ENCODE data around the gene TSFM.

The TSFM gene
- 0.49 to 3.2 (median 1.3) reads per million in 4 experiments for total RNA-seq

DNA sequence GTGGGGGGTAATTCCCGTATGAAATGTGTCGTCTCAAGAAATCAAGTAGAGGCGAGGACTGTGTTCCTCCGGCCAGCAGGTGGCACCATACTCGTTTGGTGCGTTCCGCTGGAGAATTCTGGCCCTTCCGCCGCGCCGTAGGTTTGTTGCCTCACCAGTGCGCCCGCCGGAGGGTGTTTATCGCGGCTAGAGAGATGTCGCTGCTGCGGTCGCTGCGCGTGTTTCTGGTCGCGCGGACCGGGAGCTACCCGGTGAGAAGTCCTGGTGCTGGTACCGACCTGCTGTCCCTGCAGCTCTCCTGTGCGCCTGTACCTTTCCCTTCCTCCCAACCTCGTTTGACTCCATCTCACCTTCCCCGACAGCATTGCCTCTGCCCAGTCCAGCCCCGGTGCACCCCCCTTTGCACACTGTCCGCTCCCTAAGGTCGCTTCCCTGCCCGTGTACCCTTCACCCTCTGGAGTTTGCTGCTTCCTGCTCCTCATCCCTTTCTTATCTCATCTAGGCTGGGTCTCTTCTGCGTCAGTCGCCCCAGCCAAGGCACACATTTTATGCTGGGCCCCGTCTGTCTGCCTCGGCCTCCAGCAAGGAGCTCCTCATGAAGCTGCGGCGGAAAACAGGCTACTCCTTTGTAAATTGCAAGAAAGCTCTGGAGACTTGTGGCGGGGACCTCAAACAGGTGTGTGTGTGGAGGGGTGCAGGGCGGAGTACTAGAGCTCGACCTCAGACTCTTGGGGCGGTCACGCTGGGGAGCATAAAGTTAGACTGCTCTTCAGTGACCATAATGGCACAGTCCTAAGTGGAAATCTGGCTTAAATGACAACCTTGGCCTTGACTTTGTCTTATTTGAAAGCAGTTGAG is at the start of gene TSFM:
Gene TSFM (plus strand): TSS at position 180 of the 858 bp plus-strand sequence. CDS start 15 bp downstream, at position 195.
- DNase-seq, result peak; percentile 95

DNA sequence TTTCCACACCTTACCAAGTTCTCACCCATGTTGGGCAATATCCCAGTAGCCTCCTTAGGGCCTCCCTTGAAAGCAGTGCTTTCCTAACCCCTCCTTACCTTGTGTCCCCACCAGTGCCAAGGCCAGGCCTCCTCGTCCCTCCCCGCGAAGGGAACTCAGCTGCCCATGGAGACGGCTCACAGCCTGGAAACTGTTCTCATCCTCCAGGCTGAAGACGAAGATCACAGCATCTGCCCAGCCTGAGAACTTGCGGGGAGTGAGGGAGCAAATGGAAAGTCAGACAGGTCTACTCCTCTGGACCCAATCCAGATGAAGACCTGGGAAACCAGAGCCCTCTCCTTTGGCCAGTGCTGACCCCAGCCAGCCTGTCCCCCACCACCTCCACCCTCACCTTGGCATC is 48.7 kb upstream of the TSFM start:
- no peak for DNase-seq

DNA sequence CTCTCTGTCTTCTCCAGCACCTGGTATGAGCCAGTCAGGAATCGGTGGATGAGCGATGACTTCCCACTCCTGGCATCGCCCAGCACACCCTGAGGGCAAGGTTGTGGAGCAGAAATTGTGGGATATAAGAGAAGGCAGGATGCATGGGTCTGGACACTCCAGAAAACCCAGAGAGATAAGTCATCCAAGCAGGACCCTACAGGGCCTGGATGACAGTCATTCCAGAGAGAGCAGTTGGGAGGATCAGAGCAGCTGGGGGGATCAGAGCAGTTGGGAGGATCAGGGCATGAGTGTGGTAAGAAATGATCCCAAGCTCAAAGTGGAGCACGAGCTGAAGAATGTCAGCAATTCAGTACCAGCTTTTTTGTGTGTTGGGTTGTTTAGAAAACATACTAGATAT is 48.0 kb upstream of the TSFM start:
- no peak for DNase-seq

DNA sequence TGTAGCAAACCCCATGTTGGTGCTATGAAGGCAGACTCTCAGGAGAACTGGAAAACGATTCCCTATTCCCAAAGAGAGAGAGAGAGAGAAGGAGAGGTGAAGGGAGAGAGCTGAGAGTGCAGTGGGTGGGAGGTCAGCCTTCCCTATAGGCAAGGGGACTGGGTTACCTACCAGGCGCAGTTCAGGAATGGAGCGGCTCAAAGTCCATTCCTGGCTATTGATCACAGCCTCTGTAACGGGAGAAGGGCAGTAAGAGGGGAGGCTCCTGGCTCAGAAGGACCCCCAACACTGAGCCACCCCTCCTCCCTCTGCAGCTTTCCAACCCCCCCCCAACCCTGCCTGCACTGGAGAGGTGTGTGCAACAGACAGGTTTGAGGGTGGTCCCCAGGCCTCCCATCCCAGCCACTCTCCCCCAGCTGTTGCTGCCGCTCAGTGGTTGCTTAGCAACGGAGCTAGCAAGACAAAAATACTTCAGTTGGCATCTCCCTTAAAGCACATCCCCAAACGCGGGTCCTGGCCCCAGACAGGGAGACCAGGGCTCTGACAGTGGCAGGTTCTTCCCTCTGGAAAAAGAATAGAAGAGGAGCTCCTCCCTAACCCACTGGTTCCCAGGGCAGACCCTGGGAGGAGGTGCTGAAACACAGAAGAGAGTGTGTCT is 47.3 kb upstream of the TSFM start:
- no peak for DNase-seq

DNA sequence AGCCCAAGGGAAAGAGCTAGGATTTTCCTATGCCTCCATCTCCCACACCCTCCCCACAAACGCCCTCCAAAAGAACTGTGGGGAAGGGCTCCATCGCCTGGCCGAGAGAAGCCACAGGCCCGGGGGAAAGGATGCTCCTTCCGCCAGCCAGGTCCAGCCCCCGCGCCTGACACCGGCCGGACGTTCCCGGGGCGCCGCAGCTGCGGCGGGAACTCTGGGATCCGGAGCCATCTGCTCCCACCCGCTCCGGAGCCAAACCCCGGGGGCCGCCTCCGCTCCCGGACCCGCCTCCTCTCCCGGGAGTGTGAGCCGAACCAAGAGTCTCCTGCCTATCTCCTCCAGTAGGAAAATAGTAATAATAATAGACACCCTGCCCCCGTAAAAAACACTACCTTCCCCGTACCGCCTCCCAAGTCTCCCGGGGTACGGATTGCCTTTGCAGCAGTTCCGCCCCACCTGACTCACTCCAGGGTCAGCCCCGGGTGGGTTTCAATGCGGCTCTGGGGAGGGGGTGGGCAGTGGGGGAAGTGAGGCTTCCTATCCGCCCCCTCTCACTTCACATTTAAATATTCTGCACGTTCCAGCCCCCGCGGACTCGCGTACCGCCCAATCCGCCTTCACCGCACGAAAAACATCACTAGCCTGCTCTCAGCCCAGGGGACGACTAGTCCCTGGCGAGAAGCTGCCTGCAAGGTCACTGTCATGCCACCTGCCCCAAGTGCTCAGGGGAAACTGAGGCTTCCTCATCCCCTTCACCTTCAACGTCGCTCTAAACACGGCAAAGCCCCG is 46.4 kb upstream of the TSFM start:
- no peak for DNase-seq

DNA sequence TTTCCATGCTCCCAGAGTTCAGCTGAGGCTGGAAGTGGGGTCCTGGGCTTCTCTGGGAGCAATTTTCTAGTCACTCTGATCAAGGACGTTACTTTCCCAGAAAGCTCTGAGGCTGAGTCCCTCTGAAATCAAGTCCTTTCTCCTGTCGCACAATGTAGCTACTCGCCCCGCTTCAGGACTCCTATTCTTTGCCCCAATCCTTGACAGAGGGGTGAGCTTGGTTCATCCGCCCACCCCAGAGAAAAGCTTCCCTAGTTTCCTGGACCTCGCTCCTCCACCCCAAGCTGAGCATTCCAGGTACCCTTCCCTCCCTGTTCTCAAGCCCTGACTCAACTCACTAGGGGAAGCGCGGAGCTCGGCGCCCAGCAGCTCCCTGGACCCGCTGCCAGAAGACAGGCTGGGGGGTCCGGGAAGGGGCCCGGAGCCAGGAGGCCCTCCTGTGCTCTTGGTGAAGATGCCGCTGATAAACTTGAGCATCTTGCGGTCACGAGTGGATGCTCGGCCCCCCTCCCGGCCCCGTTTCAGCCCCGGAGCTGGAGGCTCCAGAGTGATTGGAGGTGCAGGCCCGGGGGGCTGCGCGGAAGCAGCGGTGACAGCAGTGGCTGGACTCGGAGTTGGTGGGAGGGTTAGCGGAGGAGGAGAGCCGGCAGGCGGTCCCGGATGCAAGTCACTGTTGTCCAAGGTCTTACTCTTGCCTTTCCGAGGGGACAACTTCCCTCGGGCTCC is 45.7 kb upstream of the TSFM start:
- no peak for DNase-seq

DNA sequence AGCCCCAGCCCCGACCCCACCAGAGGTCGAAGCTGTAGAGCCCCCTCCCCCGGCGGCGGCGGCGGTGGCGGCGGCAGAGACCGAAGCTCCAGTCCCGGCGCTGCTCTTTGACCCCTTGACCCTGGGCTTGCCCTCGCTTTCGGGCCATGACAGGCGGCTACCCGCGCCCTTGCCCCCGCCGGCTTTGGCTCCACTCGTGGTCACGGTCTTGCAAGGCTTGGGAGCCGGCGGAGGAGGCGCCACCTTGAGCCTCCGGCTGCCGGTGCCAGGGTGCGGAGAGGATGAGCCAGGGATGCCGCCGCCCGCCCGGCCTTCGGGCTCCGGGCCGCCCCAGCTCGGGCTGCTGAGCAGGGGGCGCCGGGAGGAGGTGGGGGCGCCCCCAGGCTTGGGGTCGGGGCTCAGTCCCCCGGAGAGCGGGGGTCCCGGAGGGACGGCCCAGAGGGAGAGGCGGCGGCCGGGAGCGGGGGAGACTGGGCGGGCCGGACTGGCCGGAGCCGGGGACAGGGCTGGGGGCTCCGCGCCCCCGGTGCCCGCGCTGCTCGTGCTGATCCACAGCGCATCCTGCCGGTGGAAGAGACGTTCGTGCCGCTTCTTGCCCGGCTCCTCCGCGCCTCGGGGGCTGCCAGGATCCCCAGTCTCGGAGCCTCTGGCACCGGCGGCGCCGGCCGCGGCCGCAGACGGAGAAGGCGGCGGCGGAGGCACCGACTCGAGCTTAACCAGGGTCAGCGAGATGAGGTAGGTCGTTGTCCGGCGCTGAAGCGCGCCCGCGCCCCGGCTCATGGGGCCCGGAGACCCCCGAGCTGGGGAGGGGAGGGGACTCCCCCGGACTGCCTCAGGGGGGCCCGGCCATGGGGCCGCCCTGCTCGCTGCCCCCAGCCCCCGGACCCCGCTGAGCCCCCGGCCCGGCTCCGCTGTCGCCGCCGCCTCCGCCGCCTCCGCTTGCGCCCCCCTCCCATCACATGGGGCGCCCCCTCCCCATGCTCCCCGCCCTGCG is 44.8 kb upstream of the TSFM start:
- no peak for DNase-seq

- DNase-seq, result no peak
Measured at GRCh38 chr12:57738661-57739237, 43.8 kb upstream of the TSFM start, which contains the start of gene AGAP2. AGAP2 (minus strand) TSS chr12:57738742; CDS start chr12:57738246, 496 bp downstream.

- DNase-seq, result no peak
Measured at GRCh38 chr12:57739387-57739786, 43.2 kb upstream of the TSFM start.

- no peak for DNase-seq
Measured at GRCh38 chr12:57739914-57740538, 42.6 kb upstream of the TSFM start.

DNA sequence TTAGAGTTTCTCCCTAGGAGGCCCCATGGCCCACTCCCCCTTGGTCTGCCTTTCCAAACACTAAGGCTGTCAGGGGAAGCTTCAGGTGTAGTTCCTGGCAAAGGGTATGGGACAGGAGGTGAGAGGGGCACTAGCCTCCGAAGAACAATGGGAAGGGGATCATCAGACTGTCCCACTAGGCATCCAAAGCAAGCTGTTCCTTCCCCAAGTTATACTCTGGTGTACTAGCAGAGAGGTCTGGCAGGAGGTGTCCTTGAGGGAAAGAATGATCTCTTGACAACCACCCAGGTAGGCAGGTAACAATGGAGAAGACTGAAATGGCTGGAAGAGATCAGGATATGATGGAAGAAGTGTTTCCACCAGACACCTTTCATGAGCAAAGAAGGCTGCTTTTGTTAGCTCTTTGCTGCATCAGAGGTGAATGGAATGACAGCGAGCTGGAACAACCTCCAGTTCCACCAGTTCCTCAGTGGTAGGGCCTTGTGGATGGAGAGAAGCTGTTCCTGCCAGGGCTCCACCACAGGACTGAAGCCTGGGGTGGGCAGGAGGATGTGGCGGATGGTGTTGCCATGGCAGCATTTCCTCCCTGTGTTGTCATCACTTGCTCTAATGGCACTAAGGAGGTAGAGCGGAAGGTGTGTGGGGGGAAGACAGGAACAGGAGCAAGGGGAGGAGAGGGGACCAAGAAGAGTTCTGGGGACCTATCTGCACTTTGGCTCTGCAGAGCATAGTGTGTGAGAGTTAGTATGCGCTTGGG is 41.8 kb upstream of the TSFM start:
- DNase-seq, result peak; percentile 58

DNA sequence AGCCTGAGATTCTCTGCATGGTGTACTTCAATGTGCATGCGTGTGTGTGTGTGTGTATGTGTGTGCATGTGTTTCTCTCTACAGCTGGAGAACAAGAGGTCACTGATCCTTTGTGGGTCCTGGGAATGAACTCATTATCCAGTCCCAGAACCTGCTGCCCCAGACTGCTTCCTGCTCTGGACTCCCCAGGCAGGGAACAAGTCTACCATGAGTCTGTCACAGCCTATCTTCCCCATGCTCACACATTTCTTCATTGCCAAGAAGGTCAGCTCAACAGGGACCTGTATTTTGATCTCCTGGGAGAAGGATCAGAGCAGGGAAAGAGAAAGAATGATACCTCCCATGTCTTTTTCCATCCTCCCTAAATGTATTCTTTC is 41.2 kb upstream of the TSFM start:
- no peak for DNase-seq

- DNase-seq, result peak; percentile 56
Measured at GRCh38 chr12:57741844-57742738, 40.5 kb upstream of the TSFM start.

GRCh38 chr12:57743769-57744168 is 38.8 kb upstream of the TSFM start:
- no peak for DNase-seq

GRCh38 chr12:57744194-57744776 is 38.3 kb upstream of the TSFM start:
- DNase-seq, result peak; percentile 66

- peak; percentile 88 for DNase-seq
Measured at GRCh38 chr12:57744777-57745484, 37.7 kb upstream of the TSFM start, which contains the start of gene TSPAN31. TSPAN31 (plus strand) TSS chr12:57745039; CDS start chr12:57745155, 116 bp downstream.

- DNase-seq, result no peak
Measured at GRCh38 chr12:57745485-57745881, 37.1 kb upstream of the TSFM start.

All from effector CD8-positive, alpha-beta T cell (primary cell).